SU-DHL-6 (cell line): ENCODE measurements around the gene NXNL1.

ENCODE experiments used
- CTCF ChIP-seq: fragments of 200-600 bp; sonication (generic); IDR thresholded peaks from one replicate; pipeline ENCODE4 v1.5.1; 2017; ENCODE audit warnings: antibody characterized with exemption, mild to moderate bottlenecking, low read length, moderate library complexity; ENCODE audit not compliant: insufficient read depth, poor library complexity, severe bottlenecking
- EZH2phosphoT487 ChIP-seq: fragments of 200-600 bp; sonication (generic), shearing (Covaris generic); conservative IDR thresholded peaks from 2 replicates; pipeline ENCODE4 v1.6.1; 2018; ENCODE audit warnings: mild to moderate bottlenecking, antibody characterized with exemption, low read length, moderate library complexity, mixed read lengths

- TF ChIP-seq CTCF (no peak), EZH2phosphoT487 (no peak)
Measured at GRCh38 chr19:17466487-17466850, 5.7 kb upstream of the NXNL1 start.
